SK-N-SH (cell line): ENCODE results near the gene P2RY13. TPM values are rescaled to one million over a fixed set of nuclear protein-coding genes. Genes with fewer than 3 reads are reported as not detected.

Experiments
- CTCF ChIA-PET: fragments of 300-600, 350-600 bp; formaldehyde crosslinking; extraction: SDS; loops from one replicate; lab custom pipeline; 2021; lab: Yijun Ruan, JAX
- POLR2A ChIA-PET: fragments of 350-600 bp; sonication (Branson Sonifier 250); formaldehyde crosslinking; extraction: SDS; loops from one replicate; lab custom pipeline; 2020; ENCODE audit warnings: antibody characterized with exemption, inconsistent platforms; lab: Yijun Ruan, JAX
- DNase-seq: peaks from one replicate; pipeline ENCODE4 v3.0.0; 2012
- H2AFZ ChIP-seq: fragments of 200-600 bp; sonication (generic); 2 replicates; pipeline ENCODE4 v1.8.1; 2016; ENCODE audit warnings: antibody characterized with exemption, mild to moderate bottlenecking, low read depth
- H3F3A ChIP-seq: fragments of 200-600 bp; sonication (generic); replicated peaks from 2 replicates; pipeline ENCODE3; 2016; ENCODE audit warnings: antibody characterized with exemption, mild to moderate bottlenecking; ENCODE audit not compliant: insufficient read depth
- H3K27ac ChIP-seq, 2 experiments: fragments of 200-500 bp in 1 of 2; fragments of 200-600 bp in 1 of 2; sonication (Bioruptor generic) in 1 of 2; sonication (generic), shearing (Covaris generic) in 1 of 2; 2 replicates each; pipeline versions ENCODE4 v1.5.1 to v1.6.1; 2014 to 2016; ENCODE audit warnings: low read depth in 2 of 2, inconsistent platforms in 1 of 2, low read length in 1 of 2, mild to moderate bottlenecking in 1 of 2, mixed read lengths in 1 of 2
- H3K27me3 ChIP-seq: fragments of 200-600 bp; sonication (generic), shearing (Covaris generic); 2 replicates; pipeline ENCODE4 v1.6.1; 2016; ENCODE audit warnings: mixed run types; ENCODE audit not compliant: insufficient read depth
- H3K36me3 ChIP-seq, 2 experiments: fragments of 200-500 bp in 1 of 2; fragments of 200-600 bp in 1 of 2; sonication (Bioruptor generic) in 1 of 2; sonication (generic) in 1 of 2; replicated peaks in 1 of 2; 2 replicates each; pipeline versions ENCODE3 to v1.5.1; 2014 to 2016; ENCODE audit warnings: low read length in 1 of 2, mild to moderate bottlenecking in 1 of 2; ENCODE audit not compliant: insufficient read depth in 2 of 2, control insufficient read depth in 1 of 2
- H3K4me1 ChIP-seq, 2 experiments: fragments of 200-500 bp in 1 of 2; fragments of 200-600 bp in 1 of 2; sonication (Bioruptor generic) in 1 of 2; sonication (generic), shearing (Covaris generic) in 1 of 2; 2 replicates each; pipeline versions ENCODE4 v1.5.1 to v1.6.1; 2014 to 2016; ENCODE audit warnings: low read depth in 1 of 2, low read length in 1 of 2, mixed run types in 1 of 2; ENCODE audit not compliant: insufficient read depth in 2 of 2, control insufficient read depth in 1 of 2
- H3K4me2 ChIP-seq: fragments of 200-600 bp; sonication (generic), shearing (Covaris generic); 2 replicates; pipeline ENCODE4 v1.6.1; 2017; ENCODE audit warnings: mixed run types
- H3K4me3 ChIP-seq, 2 experiments: fragments of 200-500 bp in 1 of 2; fragments of 200-600 bp in 1 of 2; sonication (Bioruptor generic) in 1 of 2; sonication (generic), shearing (Covaris generic) in 1 of 2; 2 replicates each; pipeline versions ENCODE4 v1.5.1 to v1.8.1; 2014 to 2016; ENCODE audit warnings: low read depth in 2 of 2, inconsistent platforms in 1 of 2, low read length in 1 of 2, mild to moderate bottlenecking in 1 of 2, mixed read lengths in 1 of 2, moderate library complexity in 1 of 2
- H3K79me2 ChIP-seq: fragments of 200-600 bp; sonication (generic); 2 replicates; pipeline ENCODE4 v1.8.1; 2017; ENCODE audit warnings: mild to moderate bottlenecking; ENCODE audit not compliant: insufficient read depth
- H3K9ac ChIP-seq: fragments of 200-600 bp; sonication (generic); 2 replicates; pipeline ENCODE4 v1.6.1; 2017; ENCODE audit warnings: mixed run types
- H3K9me2 ChIP-seq: fragments of 200-600 bp; sonication (generic); 2 replicates; pipeline ENCODE4 v1.6.1; 2017; ENCODE audit warnings: mixed run types
- H3K9me3 ChIP-seq: fragments of 200-600 bp; sonication (generic); 2 replicates; pipeline ENCODE4 v1.6.1; 2017; ENCODE audit warnings: mixed run types, mild to moderate bottlenecking, moderate library complexity
- H4K20me1 ChIP-seq: fragments of 200-600 bp; sonication (generic); 2 replicates; pipeline ENCODE4 v1.6.1; 2017; ENCODE audit warnings: mild to moderate bottlenecking, mixed run types; ENCODE audit not compliant: insufficient read depth
- EP300 ChIP-seq, 2 experiments: IDR thresholded peaks; 2 replicates each; pipeline versions ENCODE4 v1.4.0 to v1.6.1; 2012; ENCODE audit warnings: borderline replicate concordance in 1 of 2, low read depth in 1 of 2, low read length in 1 of 2
- EZH2phosphoT487 ChIP-seq: fragments of 200-600 bp; sonication (generic); IDR thresholded peaks from 2 replicates; pipeline ENCODE4 v1.6.1; 2017; ENCODE audit warnings: low read depth, mixed run types, mild to moderate bottlenecking, antibody characterized with exemption, moderate library complexity, borderline replicate concordance
- FOSL2 ChIP-seq: IDR thresholded peaks from 2 replicates; pipeline ENCODE4 v1.4.0; 2012; ENCODE audit warnings: low read depth, mild to moderate bottlenecking, moderate library complexity, borderline replicate concordance
- FOXM1 ChIP-seq: IDR thresholded peaks from 2 replicates; pipeline ENCODE4 v1.4.0; 2012; ENCODE audit warnings: low read depth, mild to moderate bottlenecking
- GABPA ChIP-seq: IDR thresholded peaks from 2 replicates; pipeline ENCODE4 v1.4.0; 2012; ENCODE audit warnings: low read depth, mild to moderate bottlenecking
- MEF2A ChIP-seq: IDR thresholded peaks from 2 replicates; pipeline ENCODE4 v1.4.0; 2012; ENCODE audit warnings: low read depth, borderline replicate concordance
- NFIC ChIP-seq: IDR thresholded peaks from 2 replicates; pipeline ENCODE4 v1.4.0; 2012; ENCODE audit warnings: borderline replicate concordance
- PBX3 ChIP-seq: IDR thresholded peaks from 2 replicates; pipeline ENCODE4; 2012
- POLR2AphosphoS5 ChIP-seq: IDR thresholded peaks from 2 replicates; pipeline ENCODE4 v1.6.1; 2012; ENCODE audit warnings: low read depth, low read length
- RAD21 ChIP-seq: IDR thresholded peaks from 2 replicates; pipeline ENCODE4 v1.6.1; 2012; ENCODE audit warnings: mild to moderate bottlenecking, low read length
- RCOR1 ChIP-seq: fragments of 150-350 bp; IDR thresholded peaks from 2 replicates; pipeline ENCODE4 v1.6.1; 2017; ENCODE audit warnings: antibody characterized with exemption, low read length
- RXRA ChIP-seq: IDR thresholded peaks from 2 replicates; pipeline ENCODE4 v1.4.0; 2012; ENCODE audit warnings: low read depth, mild to moderate bottlenecking, borderline replicate concordance
- SIN3A ChIP-seq: IDR thresholded peaks from 2 replicates; pipeline ENCODE4 v1.6.1; 2012; ENCODE audit warnings: low read depth, mild to moderate bottlenecking, low read length, moderate library complexity, borderline replicate concordance
- TAF1 ChIP-seq: IDR thresholded peaks from 2 replicates; pipeline ENCODE4 v1.6.1; 2012; ENCODE audit warnings: low read depth, mild to moderate bottlenecking, low read length, moderate library complexity, borderline replicate concordance
- TEAD4 ChIP-seq: IDR thresholded peaks from 2 replicates; pipeline ENCODE4 v1.4.0; 2012; ENCODE audit warnings: mild to moderate bottlenecking, borderline replicate concordance; ENCODE audit not compliant: insufficient read depth
- YY1 ChIP-seq: IDR thresholded peaks from 2 replicates; pipeline ENCODE4 v1.4.0; 2012; ENCODE audit warnings: low read depth, mild to moderate bottlenecking
- WGBS: methylation state at CpG from one replicate; pipeline ENCODE4 v1.1.6; 2017; ENCODE audit warnings: low lambda C conversion rate; 5-methylcytosine and 5-hydroxymethylcytosine counted together
- polyA plus RNA-seq, 3 experiments: library from polyadenylated mRNA; depleted of rRNA; stranded (reverse); fragments of >200 nt; gene quantifications; 2 replicates each; pipeline ENCODE4 v1.2.3, GENCODE V29; 2012
- TF ChIP-seq, protein P1 (sequence below): IDR thresholded peaks from 2 replicates; pipeline ENCODE4 v1.6.1; 2012; ENCODE audit warnings: mild to moderate bottlenecking, low read depth, low read length, moderate library complexity
- TF ChIP-seq, protein P2 (sequence below): IDR thresholded peaks from 2 replicates; pipeline ENCODE4 v1.4.0; 2012; ENCODE audit warnings: low read depth, borderline replicate concordance
- TF ChIP-seq, protein P3 (sequence below): IDR thresholded peaks from 2 replicates; pipeline ENCODE4 v1.4.0; 2012; ENCODE audit warnings: low read depth

Gene P2RY13
- polyA plus RNA-seq, 1 of the 3 experiments (the other 2 are of a cell fraction), result not detected

- CTCF ChIA-PET, result no interaction called here
- H2AFZ ChIP-seq, result no peak overlapping the region
- H3K4me2 ChIP-seq, result no peak overlapping the region
- no peak overlapping the region for H3K27ac ChIP-seq
- H3K27me3 ChIP-seq, result peaks cover 14% of the 10 kb centered on the region; the same call in 1 of the 2 replicates
- H3K9ac ChIP-seq, result no peak overlapping the region
- no peaks in the 10 kb centered on the region for H3K36me3 ChIP-seq
- H3K9me2 ChIP-seq, result no peaks in the 10 kb centered on the region
- POLR2A ChIA-PET, result no interaction called here
- TF ChIP-seq, protein P1, sequence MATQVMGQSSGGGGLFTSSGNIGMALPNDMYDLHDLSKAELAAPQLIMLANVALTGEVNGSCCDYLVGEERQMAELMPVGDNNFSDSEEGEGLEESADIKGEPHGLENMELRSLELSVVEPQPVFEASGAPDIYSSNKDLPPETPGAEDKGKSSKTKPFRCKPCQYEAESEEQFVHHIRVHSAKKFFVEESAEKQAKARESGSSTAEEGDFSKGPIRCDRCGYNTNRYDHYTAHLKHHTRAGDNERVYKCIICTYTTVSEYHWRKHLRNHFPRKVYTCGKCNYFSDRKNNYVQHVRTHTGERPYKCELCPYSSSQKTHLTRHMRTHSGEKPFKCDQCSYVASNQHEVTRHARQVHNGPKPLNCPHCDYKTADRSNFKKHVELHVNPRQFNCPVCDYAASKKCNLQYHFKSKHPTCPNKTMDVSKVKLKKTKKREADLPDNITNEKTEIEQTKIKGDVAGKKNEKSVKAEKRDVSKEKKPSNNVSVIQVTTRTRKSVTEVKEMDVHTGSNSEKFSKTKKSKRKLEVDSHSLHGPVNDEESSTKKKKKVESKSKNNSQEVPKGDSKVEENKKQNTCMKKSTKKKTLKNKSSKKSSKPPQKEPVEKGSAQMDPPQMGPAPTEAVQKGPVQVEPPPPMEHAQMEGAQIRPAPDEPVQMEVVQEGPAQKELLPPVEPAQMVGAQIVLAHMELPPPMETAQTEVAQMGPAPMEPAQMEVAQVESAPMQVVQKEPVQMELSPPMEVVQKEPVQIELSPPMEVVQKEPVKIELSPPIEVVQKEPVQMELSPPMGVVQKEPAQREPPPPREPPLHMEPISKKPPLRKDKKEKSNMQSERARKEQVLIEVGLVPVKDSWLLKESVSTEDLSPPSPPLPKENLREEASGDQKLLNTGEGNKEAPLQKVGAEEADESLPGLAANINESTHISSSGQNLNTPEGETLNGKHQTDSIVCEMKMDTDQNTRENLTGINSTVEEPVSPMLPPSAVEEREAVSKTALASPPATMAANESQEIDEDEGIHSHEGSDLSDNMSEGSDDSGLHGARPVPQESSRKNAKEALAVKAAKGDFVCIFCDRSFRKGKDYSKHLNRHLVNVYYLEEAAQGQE, result no peak
- TF ChIP-seq PBX3, result no peak
- TF ChIP-seq, protein P2, sequence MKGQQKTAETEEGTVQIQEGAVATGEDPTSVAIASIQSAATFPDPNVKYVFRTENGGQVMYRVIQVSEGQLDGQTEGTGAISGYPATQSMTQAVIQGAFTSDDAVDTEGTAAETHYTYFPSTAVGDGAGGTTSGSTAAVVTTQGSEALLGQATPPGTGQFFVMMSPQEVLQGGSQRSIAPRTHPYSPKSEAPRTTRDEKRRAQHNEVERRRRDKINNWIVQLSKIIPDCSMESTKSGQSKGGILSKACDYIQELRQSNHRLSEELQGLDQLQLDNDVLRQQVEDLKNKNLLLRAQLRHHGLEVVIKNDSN, result no peak
- TF ChIP-seq FOXM1, result no peak
- no peak for TF ChIP-seq GABPA
- no peak for TF ChIP-seq POLR2AphosphoS5
- no peak for TF ChIP-seq EZH2phosphoT487
- no peak for TF ChIP-seq TAF1
- TF ChIP-seq, protein P3, sequence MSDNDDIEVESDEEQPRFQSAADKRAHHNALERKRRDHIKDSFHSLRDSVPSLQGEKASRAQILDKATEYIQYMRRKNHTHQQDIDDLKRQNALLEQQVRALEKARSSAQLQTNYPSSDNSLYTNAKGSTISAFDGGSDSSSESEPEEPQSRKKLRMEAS, result no peak
- TF ChIP-seq YY1, result no peak
- TF ChIP-seq RXRA, result no peak
- no peak for TF ChIP-seq RAD21
- TF ChIP-seq NFIC, result no peak
- no peak for TF ChIP-seq MEF2A
- TF ChIP-seq SIN3A, result no peak
- TF ChIP-seq RCOR1, result no peak
- TF ChIP-seq FOSL2, result no peak
- no peak for TF ChIP-seq TEAD4
- TF ChIP-seq EP300 (IDR thresholded peaks at IDR 0.05; ENCODE audit: borderline replicate concordance in 1 of 2, low read depth in 1 of 2, low read length in 1 of 2), result no peak
- H3K79me2 ChIP-seq, result no peaks in the 10 kb centered on the region
- DNase-seq, result no peak
- H3K4me3 ChIP-seq, result no peak overlapping the region
- H3K9me3 ChIP-seq, result no peaks in the 10 kb centered on the region
- WGBS, result 42% methylated on average over 4 of the region's 4 CpGs
- H3F3A ChIP-seq, result no peaks in the 10 kb centered on the region
- no peaks in the 10 kb centered on the region for H4K20me1 ChIP-seq
- peaks cover 0 to 2% of the 10 kb centered on the region in 2 experiments; a peak in 1 of 4 replicates for H3K4me1 ChIP-seq
Observed at GRCh38 chr3:151351648-151352047, 22.3 kb upstream of the P2RY13 start.
